ENCODE results near the gene PISD.

DNA sequence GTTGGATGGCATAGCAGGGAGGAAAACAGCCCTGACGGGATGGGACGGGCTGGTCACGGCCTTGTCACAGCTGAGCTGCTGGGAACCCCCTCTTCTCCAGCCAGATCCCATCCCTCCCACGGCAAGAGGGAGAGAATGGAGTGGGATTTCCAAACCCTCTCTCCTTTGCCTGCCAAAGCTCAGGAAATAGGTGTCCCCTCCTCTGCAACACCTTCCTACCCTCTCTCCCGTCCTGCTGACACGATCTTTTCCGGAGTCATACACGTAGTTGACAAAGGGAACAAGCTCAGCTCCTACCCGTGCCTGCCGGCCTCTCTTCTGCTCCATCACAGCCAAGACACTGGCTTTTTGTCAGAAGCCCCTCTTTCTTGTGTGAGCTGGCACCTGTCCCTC, 48.1 kb downstream of the PISD start:
- TF ChIP-seq WHSC1 (IDR thresholded peaks at IDR 0.05; ENCODE audit: low read length) (no peak), ZZZ3 (IDR thresholded peaks at IDR 0.05) (no peak), NR1H2 (CRISPR knock-in tag; IDR thresholded peaks at IDR 0.05) (no peak), MTA2 (IDR thresholded peaks at IDR 0.05; ENCODE audit: low read depth) (no peak), ADNP (tag; IDR thresholded peaks at IDR 0.05) (no peak), BRF1 (IDR thresholded peaks at IDR 0.05; ENCODE audit: borderline replicate concordance, extremely low read depth, insufficient read length) (no peak), KAT8 (IDR thresholded peaks at IDR 0.05; ENCODE audit: low read depth) (no peak)
